ENCODE measurements around the gene SPINT3.

The SPINT3 gene, protein sequence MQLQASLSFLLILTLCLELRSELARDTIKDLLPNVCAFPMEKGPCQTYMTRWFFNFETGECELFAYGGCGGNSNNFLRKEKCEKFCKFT

DNA sequence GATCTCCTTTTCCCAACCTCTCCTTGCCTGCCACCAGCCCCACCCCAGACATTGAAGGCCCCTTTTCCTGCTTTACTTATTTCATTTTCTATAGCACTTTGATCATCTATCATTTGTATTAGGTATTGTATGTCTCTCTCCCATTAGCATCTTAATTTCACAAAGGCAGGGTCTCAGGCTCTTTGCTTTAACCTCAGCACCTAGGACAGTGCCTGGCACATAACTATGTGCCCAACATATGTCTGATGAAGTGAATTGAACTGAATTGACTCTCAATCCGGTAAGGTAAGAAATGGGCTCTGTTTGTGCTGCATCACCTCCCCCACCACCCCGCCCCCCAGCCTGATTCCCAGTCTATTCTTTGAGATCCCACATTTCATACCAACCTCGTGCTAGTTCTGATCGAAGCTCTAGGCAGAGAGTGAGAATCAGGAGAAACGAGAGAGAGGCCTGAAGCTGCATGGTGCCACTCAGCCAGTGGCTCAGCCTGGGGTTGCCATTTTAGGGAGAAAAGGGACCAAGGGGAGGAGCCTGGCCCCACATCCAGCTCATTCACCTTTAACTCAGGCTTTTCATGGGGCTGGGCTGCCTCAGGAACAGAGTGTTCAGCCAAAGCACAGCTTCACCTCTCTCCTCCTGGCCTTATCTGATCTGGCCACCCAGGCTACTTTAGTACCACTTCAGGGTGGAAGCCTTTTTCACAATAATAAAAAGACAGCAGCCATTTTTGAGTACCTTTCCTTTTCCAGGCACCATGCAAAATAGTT, at the start of gene SPINT3:
Gene SPINT3, minus strand, starts transcription at position 476 of the 767 bp plus-strand sequence. Its CDS starts 14 bp downstream, at position 462.
- no peak for DNase-seq

DNA sequence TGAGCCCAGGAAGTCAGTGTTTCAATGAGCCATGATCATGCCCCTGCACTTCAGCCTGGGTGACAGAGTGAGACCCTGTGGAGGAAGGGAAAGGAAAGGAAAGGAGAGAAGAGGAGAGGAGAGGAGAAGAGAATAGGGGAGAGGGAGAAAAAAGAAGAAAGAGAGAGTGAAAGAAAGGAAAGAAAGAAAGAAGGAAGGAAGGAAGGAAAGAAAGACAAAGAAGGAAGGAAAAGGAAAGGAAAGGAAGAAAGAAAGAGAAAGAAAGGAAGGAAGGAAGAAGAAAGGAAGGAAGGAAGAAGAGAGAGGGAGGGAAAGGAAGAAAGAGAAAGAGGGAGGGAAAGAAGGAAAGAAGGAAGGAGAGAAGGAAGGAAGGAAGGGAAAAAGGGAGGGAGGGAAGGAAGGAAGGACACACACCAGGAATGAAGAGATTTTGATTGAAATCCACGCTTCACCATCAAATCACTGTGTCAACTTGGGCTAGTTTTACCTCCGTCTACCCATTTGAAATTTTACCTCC, 49.4 kb upstream of the SPINT3 start:
- DNase-seq, result no peak

DNA sequence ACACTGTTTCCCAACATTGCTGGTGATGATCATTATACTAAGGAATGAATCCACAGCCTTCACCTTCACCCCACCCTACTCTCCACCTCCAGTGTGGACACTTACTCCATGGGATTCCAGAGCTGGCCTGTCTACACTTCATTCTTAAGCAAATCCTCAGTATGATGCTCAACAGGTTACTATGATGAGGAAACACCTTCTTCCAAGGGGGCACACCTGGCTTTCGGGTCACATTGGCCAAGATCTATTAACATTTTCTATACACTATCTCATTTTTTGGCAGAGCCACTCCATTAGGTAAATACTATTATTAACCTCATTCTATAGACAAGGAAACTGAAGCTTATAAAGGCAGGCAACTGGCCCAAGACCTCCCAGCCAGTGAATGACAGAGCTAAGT, 39.8 kb upstream of the SPINT3 start:
- no peak for DNase-seq

DNA sequence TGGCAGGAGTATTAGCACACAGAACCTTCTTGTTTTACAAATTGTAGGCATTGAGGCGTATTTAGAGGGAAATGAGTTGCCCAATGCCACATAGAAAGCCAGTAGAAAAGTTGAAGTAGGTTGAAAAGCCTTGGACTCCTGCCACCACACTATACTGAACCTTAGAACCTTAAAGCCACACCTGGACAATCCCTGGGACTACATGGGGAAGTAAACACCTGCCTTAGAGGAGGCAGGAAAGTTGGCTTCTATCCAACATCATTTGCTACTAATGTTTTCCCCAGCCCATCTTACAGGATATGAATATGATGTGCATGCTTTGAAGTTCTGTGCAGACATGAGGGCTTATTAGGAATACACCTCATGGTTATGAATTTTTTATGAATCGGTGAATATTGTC, 37.0 kb upstream of the SPINT3 start:
- DNase-seq, result no peak

DNA sequence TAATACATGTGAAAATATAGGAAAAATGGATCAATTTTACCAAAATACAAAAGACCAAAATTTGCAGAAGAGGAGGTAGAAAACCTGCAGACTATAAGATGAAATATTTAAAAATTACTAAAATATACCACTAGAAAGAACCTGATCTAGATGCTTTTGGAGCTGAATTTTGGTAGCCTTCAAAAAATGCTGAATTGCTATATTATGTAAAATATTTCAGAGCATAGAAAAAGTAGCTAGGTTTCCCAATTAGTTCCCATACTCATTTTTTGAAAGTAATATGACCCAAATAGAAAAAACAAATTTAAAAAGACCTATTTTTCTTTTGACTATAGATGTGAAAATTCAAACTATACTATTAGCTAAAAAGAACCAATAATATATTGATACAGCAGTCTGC, 35.3 kb upstream of the SPINT3 start:
- DNase-seq, result no peak

DNA sequence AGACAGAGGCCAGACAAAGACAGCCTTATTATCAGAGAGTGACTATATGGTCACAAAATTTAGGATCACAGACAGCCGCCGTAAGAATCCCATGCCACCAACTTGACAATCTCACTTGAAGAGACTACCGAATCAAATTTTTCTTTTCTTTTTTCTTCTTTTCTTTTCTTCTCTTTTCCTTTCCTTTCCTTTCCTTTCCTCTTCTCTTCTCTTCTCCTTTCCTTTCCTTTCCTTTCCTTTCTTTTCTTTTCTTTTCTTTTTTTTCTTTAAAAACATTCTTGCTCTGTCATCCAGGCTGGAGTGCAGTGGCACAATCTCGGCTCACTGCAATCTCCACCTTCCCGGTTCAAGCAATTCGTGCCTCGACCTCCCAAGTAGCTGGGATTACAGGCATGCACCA, 33.0 kb upstream of the SPINT3 start:
- DNase-seq, result no peak

DNA sequence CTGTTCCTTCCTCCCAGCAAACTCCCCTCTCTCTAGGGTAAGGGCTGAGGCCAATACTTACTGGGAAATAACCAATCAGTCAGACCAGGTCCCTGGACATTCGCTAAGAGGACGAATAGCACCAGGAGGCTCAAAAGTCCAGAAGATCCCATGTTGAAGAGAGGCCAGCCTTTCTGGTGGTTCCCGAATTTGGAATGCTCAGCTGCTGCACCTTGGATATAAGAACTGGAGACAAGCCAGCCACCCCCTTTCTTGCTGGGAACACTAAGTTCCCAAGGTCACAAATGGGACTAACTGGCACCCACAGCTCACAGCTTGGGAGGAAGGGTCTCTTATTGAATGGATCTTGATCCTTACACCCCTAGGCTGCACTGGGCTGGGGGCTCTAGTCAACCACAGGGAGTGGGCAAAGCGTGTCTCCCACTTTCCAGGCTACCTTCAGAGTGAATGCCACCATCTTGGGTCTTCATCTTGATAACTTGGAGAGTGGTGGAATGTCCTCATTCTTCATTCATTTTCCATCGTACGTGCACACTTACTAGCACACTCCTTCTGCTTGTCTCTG, 31.9 kb upstream of the SPINT3 start, which contains the start of gene EPPIN:
Gene EPPIN, minus strand, starts transcription at position 196 of the 565 bp plus-strand sequence. Its CDS starts 44 bp downstream, at position 152.
- DNase-seq, result no peak

DNA sequence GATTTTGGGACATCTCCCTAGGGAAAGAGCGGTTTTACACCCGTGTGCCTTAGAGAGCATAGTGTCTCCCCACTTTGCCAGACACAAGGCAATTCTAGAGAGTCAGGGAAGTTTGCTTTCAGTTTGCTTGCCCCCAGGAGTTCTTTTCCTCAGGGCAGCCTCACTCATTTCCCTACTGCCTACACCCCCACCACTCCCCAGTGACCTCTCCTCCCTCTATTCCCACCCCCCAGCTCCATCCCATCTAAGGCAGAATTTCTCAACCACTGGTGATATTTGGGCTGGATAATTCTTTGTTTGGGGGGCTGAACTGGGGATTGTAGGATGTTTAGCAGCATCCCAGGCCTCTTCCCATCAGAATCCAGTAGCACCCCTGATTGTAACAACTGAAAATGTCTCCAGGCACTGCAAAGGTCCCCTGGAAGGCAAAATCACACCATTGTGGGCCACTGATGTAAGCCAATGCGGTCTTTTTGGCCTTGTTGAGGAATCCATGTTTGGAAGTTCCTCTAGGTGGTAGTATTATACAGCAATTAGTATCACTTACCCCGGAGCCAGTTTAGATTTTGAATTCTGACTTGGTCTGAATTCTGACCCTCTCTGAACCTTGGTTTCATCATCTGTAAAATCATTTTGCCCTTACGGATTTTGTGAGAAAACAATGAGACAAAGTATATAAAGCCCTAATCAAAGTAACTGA, 30.5 kb upstream of the SPINT3 start:
- peak in 2 of 51 donors; percentile 0 to 18 for DNase-seq

DNA sequence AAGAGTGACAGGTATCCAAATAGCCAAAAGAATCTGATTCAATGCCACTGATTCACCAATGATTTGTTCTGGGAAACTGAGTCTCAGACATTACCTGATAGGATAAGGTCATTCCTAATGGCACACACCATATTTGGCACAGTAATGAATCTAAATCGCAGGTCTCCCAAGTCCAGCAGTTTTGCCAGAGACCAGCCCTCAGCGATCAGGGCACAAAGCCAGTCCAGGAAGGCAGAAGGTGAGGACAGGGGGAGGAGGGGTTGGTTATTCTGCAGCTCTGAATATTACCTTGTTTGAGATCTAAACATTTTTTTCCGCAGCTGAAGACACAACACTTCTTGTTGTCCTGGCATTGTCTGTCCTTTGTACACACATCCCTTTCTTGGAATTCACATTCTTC, 29.9 kb upstream of the SPINT3 start:
- no peak for DNase-seq

DNA sequence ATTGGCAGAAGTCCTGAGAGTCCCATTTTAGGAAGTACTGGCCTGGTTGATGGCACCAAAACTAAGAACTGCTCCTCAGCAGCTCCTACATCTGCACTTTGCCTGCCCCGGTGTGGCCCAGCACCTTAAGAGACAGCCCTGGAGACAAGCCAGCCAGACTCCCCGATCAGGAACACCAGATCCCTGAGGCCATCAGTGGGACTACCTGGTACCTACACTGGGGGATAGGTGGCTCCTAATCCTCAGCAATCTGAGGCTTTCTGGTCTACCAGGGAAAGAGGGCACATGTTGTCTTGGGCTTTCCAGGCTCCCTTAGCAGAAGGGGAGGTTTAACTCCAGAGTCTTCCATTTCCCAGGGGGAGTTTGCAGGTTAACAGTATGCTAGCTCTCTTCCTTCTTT, 24.0 kb upstream of the SPINT3 start, which contains the start of gene WFDC6:
Gene WFDC6, minus strand, starts transcription at position 101 of the 400 bp plus-strand sequence. Its CDS starts 75 bp downstream, at position 26.
- DNase-seq, result no peak

DNA sequence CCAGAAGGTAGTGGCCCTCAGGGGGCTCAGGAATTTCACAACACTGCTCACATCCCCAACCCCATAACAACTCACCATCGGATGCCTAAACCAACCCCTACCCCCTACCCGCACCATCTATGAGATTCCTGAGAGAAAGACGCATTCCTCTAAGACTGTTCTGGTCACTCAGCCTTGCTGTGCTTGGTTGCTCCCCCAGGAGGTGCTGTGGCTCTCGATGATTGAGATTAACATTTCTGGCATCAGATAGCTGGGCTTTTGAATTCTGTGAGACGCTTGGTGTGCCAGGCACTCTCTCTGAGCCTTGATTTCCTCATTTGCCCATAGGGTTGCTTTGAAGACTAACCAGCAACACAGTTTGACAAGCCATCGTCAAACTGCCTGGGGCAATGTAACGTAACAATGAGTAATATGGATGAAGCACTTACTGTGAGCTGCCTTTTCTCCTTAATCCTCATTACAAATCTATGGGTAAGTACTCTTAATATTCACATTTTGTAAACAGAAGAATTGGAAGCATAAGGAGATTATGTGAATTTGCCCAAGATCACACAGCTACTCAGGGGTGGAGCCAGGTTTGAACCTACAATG, 22.9 kb upstream of the SPINT3 start:
- no peak for DNase-seq

DNA sequence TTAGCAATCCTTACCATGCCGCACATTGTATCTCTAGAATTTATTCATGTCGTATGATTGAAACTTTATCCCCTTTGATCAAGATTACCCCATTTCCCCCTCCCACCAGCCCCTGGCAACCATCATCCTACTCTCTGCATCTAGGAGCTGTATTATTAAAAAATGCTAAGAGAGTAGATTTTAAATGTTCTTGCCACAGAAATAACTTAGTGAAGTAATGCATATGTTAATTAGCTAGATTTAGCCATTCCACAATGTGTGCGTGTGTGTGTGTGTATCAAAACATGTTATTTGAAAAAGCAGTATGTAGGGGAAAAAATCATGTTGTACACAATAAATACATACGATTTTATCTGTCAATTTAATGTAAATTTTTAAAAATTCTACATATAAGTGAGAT, 11.9 kb upstream of the SPINT3 start:
- no peak for DNase-seq

DNA sequence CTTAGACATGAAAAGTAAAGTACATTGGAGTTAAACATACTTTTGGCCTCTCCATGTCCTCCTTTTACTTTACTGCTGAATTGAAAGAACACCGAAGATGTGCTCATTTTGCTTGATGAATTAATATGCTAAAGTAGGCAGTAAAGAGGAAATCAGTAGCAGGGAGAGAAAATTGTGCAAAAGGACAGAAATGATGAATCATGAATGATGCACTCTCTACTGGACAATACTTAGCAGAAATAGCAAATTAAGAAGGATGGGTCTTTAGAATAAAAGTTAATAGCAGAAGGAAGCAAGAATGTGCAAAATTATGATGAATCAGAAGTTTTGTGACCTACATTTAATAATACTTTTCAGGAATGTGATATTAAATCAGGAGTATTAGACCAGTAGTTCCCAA, 8.4 kb upstream of the SPINT3 start:
- DNase-seq, result no peak

DNA sequence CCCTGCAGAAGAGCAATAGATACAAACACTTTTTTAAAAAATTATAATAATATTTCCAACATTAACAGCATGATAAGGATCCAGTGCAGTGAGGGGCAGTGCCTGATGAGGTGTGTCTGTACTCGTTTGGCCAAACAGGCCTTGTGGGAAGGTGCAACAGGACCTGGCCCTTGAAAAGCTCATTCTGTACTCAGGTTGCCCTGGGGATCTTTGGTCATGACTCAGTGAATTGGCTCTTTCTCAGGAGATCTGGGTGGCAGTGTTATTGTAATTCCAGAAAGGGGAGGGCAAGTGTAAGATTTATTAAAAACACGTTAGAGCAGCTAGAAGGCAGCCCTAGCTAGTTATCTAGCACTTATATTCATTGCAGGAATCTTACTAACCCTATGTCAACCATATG, 2.9 kb upstream of the SPINT3 start:
- no peak for DNase-seq

DNA sequence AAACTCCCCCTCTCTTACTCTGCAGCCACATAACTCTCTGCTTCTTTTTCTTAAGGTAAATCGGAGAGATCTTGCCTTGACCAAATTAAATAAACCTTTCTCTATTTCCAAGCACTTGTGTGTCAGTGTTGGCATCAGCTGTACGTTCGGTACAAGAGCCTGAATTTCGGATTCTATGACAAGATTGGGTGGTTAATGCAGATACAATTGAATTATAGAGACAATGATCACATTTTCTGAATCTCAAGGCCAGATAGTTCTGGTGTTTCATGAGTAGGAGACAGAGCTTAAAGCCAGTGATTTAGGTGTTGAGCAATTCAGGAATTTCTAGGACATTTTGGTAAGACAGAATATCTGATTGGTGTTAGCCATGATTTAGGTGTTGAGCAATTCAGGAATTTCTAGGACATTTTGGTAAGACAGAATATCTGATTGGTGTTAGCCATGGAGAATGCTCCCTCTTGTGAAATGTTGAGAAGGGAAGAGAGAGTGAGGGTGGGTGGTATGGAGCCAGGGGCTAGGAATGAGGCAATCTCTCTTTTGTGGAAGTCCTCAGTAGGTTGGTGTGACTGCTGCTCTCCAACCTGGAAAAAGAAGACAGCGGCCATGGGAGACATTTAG, 5.1 kb downstream of the SPINT3 start:
- DNase-seq, result no peak

DNA sequence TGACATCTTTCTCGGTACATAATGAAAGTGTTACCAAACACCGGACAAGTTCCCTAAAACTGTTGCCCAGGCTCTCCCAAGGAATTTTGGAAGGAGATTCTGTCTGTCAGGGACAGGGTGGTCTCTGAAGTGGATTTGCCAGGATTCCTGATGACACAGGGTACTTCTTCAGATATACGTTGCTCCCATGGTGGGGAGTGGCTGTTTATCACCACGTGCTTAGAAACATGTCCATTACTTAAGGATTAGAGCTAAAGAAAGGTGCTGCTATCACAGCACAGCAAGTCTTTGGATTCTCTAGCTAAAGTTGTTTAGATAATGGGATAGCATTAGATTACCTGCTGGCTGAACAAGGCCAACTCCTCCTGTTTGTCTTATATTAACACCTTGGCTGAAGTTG, 6.3 kb downstream of the SPINT3 start:
- no peak for DNase-seq

DNA sequence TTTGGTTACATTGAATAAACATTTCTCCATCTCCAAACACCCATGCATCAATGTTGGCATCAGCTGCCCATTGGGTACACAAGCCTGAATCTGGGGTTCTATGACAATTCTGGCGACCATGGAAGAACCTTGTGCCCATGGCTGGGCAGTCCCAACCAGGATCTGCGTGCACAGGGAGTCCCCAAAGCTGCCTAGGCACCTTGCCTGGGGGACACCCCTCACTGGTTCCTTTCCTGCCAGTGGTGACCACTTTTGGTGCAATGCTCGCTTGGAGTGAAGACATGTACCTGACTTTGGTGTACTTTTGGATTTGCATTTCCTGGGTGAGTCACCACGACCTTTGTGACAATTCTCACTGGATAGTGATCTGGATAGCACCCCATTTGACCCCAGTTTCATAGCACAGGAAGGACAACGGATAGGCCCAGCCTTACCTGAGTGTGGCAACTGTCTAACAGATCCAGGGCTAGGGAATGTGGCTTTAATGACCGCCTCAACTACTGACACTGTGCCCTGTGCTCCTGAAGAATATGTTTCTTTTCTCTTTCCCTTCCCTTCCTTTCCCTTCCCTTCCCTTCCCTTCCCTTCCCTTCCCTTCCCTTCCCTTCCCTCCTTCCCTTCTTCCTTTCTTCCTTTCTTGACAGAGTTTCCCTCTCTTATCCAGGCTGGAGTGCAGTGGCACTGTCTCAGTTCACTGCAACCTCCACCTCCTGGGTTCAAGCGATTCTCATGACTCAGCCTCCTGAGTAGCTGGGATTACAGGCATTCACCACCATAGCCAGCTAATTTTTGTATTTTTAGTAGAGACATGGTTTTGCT, 7.1 kb downstream of the SPINT3 start:
- no peak for DNase-seq

DNA sequence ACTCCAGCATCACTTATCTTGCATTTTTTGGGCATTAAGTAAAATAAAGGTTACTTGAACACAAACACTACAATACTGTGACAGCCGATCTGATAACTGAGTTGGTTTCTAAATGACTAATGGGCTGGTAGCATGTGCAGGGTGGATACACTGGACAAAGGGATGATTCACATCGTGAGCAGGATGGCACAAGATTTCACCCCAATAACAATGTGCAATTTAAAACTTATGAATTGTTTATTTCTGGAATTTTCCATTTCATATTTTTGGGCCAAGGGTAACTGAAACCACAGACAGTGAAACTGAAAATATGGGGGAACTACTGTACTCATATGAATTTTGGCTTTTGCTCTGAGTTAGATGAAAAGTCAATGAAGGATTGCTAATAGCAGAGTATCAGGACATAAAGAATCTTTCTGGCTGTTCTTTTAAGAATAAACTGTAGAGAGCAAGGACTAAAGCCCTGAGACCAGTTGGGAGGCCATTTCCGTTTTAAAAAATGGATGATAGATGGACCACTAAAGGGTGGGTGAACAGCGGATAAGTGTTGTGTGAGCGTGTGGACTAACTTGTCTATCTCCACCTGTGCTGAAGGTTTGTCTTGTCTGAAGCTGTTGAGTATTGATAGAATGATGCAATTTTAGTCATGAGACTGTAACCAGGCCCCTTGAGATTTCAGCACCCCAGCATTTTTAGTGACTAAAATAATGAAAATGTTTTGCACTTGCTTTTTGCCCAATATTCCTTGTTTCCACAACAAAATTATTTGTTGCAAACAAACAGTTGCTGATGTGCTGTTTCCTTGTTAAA, 8.2 kb downstream of the SPINT3 start:
- DNase-seq, result no peak

DNA sequence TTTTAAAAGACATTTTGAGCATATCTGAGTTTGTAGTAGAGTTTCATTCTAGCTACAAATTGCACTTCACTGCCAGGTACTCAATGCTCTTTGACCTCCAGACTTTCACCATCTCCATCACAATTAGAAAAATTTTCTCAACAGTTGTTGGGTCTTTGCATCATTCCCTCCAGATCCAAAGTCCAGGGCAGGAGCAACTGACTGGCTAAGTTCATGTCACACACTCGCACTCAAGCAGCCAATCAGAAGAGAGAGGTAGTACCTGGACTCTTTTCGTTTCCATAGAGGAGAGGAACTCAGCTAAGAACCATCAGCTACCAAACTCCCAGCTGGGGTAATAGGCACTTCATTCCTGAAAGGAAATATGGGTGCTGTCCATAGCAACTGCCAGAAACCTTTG, 9.0 kb downstream of the SPINT3 start:
- no peak for DNase-seq

All from hypothalamus (tissue), 51 donors.